Measurements from ENCODE around the gene MUS81.

The MUS81 gene

DNA sequence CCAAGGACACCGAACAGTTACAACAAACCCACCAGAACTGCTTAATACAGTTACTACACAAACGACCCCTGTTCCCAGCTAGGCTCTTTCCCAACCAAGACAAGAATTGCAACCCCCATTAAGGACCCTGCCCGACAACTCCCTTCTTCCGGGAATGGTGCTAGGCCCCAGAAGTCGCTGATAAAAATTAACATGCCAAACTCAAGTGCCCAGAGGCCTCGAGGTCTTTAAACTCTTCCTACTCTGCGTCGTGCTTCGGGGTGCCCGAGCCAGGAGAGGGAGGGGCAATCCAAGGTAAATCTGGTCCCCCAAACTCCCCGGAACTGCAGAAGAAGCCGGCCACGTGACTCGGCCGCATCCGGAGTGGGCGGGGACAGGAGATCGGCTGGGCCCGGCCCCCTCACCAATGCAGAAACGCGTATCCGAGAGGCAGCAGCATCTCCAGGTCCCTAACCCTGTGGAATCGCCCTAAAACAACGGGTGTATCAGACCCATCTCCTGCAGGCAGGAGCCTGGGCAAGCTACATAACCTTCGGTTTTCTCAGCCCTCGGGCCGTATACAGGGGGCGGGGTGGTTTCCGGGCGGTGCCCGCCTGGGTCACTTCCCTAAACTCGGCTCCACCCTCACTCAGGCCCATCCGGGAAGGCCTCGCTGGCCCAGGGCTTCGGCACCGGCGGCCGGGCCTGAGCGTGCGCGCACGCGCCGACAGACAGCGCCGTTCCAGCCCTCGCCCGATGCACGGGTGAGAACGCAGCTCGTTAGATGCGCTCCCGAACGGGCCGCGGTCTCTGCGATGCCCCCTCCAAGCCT, 3.3 kb upstream of the MUS81 start:
- no peaks in the 10 kb centered on the region for H3K9me3 ChIP-seq (ENCODE audit: insufficient read depth, low read length, severe bottlenecking)
- H4K20me1 ChIP-seq (ENCODE audit: insufficient read depth, low read length): peaks cover 68% of the 10 kb centered on the region
- TF ChIP-seq, protein P1, sequence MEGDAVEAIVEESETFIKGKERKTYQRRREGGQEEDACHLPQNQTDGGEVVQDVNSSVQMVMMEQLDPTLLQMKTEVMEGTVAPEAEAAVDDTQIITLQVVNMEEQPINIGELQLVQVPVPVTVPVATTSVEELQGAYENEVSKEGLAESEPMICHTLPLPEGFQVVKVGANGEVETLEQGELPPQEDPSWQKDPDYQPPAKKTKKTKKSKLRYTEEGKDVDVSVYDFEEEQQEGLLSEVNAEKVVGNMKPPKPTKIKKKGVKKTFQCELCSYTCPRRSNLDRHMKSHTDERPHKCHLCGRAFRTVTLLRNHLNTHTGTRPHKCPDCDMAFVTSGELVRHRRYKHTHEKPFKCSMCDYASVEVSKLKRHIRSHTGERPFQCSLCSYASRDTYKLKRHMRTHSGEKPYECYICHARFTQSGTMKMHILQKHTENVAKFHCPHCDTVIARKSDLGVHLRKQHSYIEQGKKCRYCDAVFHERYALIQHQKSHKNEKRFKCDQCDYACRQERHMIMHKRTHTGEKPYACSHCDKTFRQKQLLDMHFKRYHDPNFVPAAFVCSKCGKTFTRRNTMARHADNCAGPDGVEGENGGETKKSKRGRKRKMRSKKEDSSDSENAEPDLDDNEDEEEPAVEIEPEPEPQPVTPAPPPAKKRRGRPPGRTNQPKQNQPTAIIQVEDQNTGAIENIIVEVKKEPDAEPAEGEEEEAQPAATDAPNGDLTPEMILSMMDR (IDR thresholded peaks at IDR 0.05; ENCODE audit: borderline replicate concordance, extremely low read depth, low read length, poor library complexity, severe bottlenecking): no peak
- TF ChIP-seq EZH2 (IDR thresholded peaks at IDR 0.05; ENCODE audit: borderline replicate concordance, low read depth, low read length, severe bottlenecking): no peak
- H2AFZ ChIP-seq (ENCODE audit: low read depth, low read length): peak overlapping the region; percentile 1; the same call in 1 of the 2 replicates
- H3K4me2 ChIP-seq (ENCODE audit: insufficient read depth, low read length): peak overlapping the region; percentile 72
- peak; percentile 86 for DNase-seq
- peak overlapping the region; percentile 86 for H3K9ac ChIP-seq (ENCODE audit: low read depth, low read length)
- peak overlapping the region; percentile 84 for H3K27ac ChIP-seq (ENCODE audit: low read length)
- peaks cover 70% of the 10 kb centered on the region for H3K36me3 ChIP-seq (ENCODE audit: insufficient read depth, low read length)
- H3K27me3 ChIP-seq (ENCODE audit: insufficient read depth, low read length, poor library complexity): no peaks in the 10 kb centered on the region
- no peak for ATAC-seq (ENCODE audit: insufficient read depth, low read depth)
- H3K79me2 ChIP-seq (ENCODE audit: insufficient read depth, low read length): peaks cover 59% of the 10 kb centered on the region
- H3K4me1 ChIP-seq (ENCODE audit: insufficient read depth, low read length): peaks cover 43% of the 10 kb centered on the region
- peak overlapping the region; percentile 50 to 72 for H3K4me3 ChIP-seq (ENCODE audit: low read depth in 1 of 2, low read length in 2 of 2)

DNA sequence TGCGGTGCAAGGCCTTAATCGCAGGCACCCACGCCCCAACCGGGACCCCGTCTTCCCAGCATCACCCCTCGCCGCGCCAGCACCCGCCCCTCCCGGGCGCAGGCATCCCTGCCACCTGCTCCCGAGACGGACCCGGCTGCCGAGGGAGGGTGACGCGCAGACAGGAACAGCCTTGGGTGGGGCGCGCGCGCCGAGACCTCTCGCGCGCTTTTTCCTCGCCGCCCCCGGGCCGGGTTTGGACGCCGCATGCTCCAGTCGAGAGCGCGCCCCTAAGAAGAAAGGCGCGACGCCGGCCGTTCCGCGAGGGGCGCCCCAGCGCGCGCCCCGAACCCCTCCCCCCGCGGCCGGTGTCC, 2.8 kb upstream of the MUS81 start:
- peak overlapping the region; percentile 84 for H3K27ac ChIP-seq (ENCODE audit: low read length)
- peak overlapping the region; percentile 72 for H3K4me2 ChIP-seq (ENCODE audit: insufficient read depth, low read length)
- ATAC-seq (ENCODE audit: insufficient read depth, low read depth): no peak
- peak overlapping the region; percentile 50 to 72 for H3K4me3 ChIP-seq (ENCODE audit: low read depth in 1 of 2, low read length in 2 of 2)
- H3K79me2 ChIP-seq (ENCODE audit: insufficient read depth, low read length): peaks cover 65% of the 10 kb centered on the region
- peaks cover 65% of the 10 kb centered on the region for H4K20me1 ChIP-seq (ENCODE audit: insufficient read depth, low read length)
- peak; percentile 76 for DNase-seq
- no peaks in the 10 kb centered on the region for H3K9me3 ChIP-seq (ENCODE audit: insufficient read depth, low read length, severe bottlenecking)
- TF ChIP-seq, protein P1 (IDR thresholded peaks at IDR 0.05; ENCODE audit: borderline replicate concordance, extremely low read depth, low read length, poor library complexity, severe bottlenecking): no peak
- TF ChIP-seq EZH2 (IDR thresholded peaks at IDR 0.05; ENCODE audit: borderline replicate concordance, low read depth, low read length, severe bottlenecking): no peak
- H2AFZ ChIP-seq (ENCODE audit: low read depth, low read length): peak overlapping the region; percentile 1; the same call in 1 of the 2 replicates
- peaks cover 70% of the 10 kb centered on the region for H3K36me3 ChIP-seq (ENCODE audit: insufficient read depth, low read length)
- H3K9ac ChIP-seq (ENCODE audit: low read depth, low read length): peak overlapping the region; percentile 86
- no peaks in the 10 kb centered on the region for H3K27me3 ChIP-seq (ENCODE audit: insufficient read depth, low read length, poor library complexity)
- H3K4me1 ChIP-seq (ENCODE audit: insufficient read depth, low read length): peaks cover 49% of the 10 kb centered on the region

DNA sequence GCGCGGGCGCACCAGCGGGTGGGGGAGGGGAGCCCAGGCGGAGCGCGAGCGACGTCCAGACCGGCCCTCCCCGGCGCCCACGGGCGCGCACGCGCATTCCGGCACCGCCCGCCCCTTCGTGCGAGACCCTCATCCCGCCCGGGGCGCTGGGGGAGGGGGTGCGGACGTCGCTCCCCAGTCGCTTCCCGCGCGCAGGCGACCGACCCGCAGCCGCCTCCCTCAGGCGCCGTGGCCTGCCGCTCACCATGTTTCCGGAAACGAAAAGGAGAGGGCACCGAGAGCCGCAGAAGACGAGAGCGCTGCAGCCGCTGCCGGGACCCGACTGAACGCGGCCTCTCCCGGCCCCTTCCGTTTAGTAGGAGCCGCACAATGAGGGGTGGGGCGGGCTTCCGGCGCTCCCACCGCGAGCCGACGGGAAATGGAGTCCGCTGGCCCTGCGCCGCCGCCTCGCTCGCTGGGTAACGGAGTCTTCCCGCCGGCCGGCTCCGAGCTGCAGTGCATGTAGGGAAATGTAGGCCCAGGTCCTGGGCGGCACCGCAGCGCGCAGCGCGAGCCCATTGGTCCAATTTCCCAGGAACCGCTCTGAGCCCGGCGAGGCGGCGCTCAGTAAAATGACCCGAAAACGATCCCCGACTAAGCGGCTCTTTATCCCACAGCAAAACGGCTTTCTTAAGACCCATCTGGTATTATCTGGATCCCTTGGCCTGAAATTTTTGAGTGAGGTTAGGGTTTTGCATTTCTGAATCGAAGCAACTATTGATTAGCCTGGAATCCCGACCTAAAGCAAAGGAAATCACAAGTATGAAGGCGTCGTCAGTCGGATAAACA, 2.2 kb upstream of the MUS81 start, which contains the start of gene CFL1:
Gene CFL1, minus strand, starts transcription at position 328 of the 828 bp plus-strand sequence. Its CDS starts 81 bp downstream, at position 247.
- peak within 1 kb of the TSS; percentile 86 for H3K9ac ChIP-seq (ENCODE audit: low read depth, low read length)
- peaks cover 70% of the 10 kb centered on the region for H3K36me3 ChIP-seq (ENCODE audit: insufficient read depth, low read length)
- H3K4me2 ChIP-seq (ENCODE audit: insufficient read depth, low read length): peak within 1 kb of the TSS; percentile 81
- DNase-seq (peak; percentile 98), ATAC-seq (ENCODE audit: insufficient read depth, low read depth) (peak; percentile 70)
- H3K9me3 ChIP-seq (ENCODE audit: insufficient read depth, low read length, severe bottlenecking): no peaks in the 10 kb centered on the region
- H3K27ac ChIP-seq (ENCODE audit: low read length): peak within 1 kb of the TSS; percentile 84
- TF ChIP-seq EZH2 (IDR thresholded peaks at IDR 0.05; ENCODE audit: borderline replicate concordance, low read depth, low read length, severe bottlenecking): no peak
- TF ChIP-seq, protein P1 (IDR thresholded peaks at IDR 0.05; ENCODE audit: borderline replicate concordance, extremely low read depth, low read length, poor library complexity, severe bottlenecking): no peak
- peak within 1 kb of the TSS; percentile 50 to 72 for H3K4me3 ChIP-seq (ENCODE audit: low read depth in 1 of 2, low read length in 2 of 2)
- peaks cover 55% of the 10 kb centered on the region for H3K4me1 ChIP-seq (ENCODE audit: insufficient read depth, low read length)
- peaks cover 59% of the 10 kb centered on the region for H4K20me1 ChIP-seq (ENCODE audit: insufficient read depth, low read length)
- H3K79me2 ChIP-seq (ENCODE audit: insufficient read depth, low read length): peaks cover 71% of the 10 kb centered on the region
- H3K27me3 ChIP-seq (ENCODE audit: insufficient read depth, low read length, poor library complexity): no peaks in the 10 kb centered on the region
- H2AFZ ChIP-seq (ENCODE audit: low read depth, low read length): peak within 1 kb of the TSS; percentile 76
